ENCODE measurements around the gene GAREM1.

DNA sequence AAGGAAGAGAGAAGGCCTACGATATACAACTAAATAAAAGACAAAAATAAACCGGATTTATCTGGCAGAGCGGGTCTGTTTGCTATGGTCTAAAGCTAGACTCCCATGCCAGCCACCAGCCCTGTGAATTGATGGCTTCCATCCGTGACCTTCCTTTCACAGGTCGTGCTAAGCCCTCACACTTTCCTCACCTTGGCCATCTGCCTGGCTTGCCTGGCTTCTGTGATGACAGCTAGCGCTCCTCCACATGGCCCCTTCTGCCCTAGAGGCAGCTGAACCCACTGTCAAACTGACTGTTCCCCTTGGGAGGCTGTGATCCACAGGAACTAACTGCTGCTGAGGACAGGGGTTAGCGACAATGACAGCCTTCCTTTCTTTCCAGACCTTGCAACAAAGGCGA is 32.5 kb downstream of the GAREM1 start:
- TF ChIP-seq, protein P1, sequence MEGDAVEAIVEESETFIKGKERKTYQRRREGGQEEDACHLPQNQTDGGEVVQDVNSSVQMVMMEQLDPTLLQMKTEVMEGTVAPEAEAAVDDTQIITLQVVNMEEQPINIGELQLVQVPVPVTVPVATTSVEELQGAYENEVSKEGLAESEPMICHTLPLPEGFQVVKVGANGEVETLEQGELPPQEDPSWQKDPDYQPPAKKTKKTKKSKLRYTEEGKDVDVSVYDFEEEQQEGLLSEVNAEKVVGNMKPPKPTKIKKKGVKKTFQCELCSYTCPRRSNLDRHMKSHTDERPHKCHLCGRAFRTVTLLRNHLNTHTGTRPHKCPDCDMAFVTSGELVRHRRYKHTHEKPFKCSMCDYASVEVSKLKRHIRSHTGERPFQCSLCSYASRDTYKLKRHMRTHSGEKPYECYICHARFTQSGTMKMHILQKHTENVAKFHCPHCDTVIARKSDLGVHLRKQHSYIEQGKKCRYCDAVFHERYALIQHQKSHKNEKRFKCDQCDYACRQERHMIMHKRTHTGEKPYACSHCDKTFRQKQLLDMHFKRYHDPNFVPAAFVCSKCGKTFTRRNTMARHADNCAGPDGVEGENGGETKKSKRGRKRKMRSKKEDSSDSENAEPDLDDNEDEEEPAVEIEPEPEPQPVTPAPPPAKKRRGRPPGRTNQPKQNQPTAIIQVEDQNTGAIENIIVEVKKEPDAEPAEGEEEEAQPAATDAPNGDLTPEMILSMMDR (IDR thresholded peaks at IDR 0.05): no peak
- TF ChIP-seq POLR2A (IDR thresholded peaks at IDR 0.05): no peak
